GM18499 (cell line): Measurements from ENCODE around the gene BRMS1.

Source experiments
- ATAC-seq: cut with Tn5 transposase; IDR thresholded peaks from one replicate; pipeline ENCODE4 v1.9.1; 2021; ENCODE audit warnings: moderate number of reproducible peaks; ENCODE audit not compliant: insufficient read depth, unreplicated experiment

Gene BRMS1

GRCh38 chr11:66338276-66339161 is 6.4 kb downstream of the BRMS1 start:
- no peak for ATAC-seq

GRCh38 chr11:66337103-66337899 is 7.6 kb downstream of the BRMS1 start:
- no peak for ATAC-seq

GRCh38 chr11:66336234-66337102 is 8.4 kb downstream of the BRMS1 start, which contains the start of gene RIN1:
RIN1 (minus strand) TSS chr11:66336434; CDS start chr11:66336402, 32 bp downstream.
- no peak for ATAC-seq

GRCh38 chr11:66335531-66336233 is 9.2 kb downstream of the BRMS1 start:
- no peak for ATAC-seq

- ATAC-seq: no peak
Observed at GRCh38 chr11:66334605-66335442, 10.1 kb downstream of the BRMS1 start.

- no peak for ATAC-seq
Observed at GRCh38 chr11:66333896-66334604, 10.9 kb downstream of the BRMS1 start.

- ATAC-seq: no peak
Observed at GRCh38 chr11:66333220-66333877, 11.6 kb downstream of the BRMS1 start.

- no peak for ATAC-seq
Observed at GRCh38 chr11:66332371-66333219, 12.3 kb downstream of the BRMS1 start.

GRCh38 chr11:66331542-66332370 is 13.1 kb downstream of the BRMS1 start:
- no peak for ATAC-seq

GRCh38 chr11:66330931-66331330 is 14.0 kb downstream of the BRMS1 start:
- no peak for ATAC-seq

GRCh38 chr11:66329165-66329673 is 15.7 kb downstream of the BRMS1 start:
- ATAC-seq: no peak

GRCh38 chr11:66328302-66329144 is 16.4 kb downstream of the BRMS1 start:
- no peak for ATAC-seq

- ATAC-seq: no peak
Observed at GRCh38 chr11:66328031-66328301, 16.9 kb downstream of the BRMS1 start.

GRCh38 chr11:66327171-66328030 is 17.5 kb downstream of the BRMS1 start:
- ATAC-seq: no peak
